Measurements from ENCODE around the gene TXNDC16.

DNA sequence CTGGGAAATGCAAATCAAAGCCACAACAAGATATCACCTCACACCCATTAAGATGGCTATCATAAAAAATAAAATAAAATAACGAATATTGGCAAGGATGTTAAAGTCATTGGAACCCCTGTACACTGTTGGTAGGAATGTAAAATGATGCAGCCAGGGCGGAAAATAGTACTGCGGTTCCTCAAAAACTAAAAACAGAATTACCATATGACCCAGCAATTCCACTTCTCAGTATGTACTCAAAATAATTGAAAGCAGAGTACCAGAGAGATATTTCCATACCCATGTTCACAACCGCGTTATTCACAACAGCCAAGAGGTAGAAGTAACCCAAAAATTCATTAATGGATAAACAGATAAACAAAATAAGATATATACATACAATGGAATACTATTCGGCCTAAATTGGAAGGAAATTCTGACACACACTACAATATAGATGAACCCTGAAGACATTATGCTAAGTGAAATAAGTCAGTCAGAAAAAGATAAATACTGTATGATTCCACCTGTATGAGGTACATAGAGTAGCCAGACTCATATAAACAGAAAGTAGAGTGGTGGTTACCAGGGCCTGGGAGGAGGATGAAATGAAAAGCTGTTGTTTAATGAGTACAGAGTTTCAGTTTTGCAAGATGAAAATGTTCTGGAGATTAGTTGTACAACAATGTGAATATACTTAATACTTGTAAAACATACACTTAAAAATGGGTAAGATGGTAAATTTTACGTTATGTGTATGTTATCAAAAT is 84.6 kb downstream of the TXNDC16 start:
- TF ChIP-seq, protein P1, sequence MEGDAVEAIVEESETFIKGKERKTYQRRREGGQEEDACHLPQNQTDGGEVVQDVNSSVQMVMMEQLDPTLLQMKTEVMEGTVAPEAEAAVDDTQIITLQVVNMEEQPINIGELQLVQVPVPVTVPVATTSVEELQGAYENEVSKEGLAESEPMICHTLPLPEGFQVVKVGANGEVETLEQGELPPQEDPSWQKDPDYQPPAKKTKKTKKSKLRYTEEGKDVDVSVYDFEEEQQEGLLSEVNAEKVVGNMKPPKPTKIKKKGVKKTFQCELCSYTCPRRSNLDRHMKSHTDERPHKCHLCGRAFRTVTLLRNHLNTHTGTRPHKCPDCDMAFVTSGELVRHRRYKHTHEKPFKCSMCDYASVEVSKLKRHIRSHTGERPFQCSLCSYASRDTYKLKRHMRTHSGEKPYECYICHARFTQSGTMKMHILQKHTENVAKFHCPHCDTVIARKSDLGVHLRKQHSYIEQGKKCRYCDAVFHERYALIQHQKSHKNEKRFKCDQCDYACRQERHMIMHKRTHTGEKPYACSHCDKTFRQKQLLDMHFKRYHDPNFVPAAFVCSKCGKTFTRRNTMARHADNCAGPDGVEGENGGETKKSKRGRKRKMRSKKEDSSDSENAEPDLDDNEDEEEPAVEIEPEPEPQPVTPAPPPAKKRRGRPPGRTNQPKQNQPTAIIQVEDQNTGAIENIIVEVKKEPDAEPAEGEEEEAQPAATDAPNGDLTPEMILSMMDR (IDR thresholded peaks at IDR 0.05 in 8 of 11, conservative IDR thresholded peaks at IDR 0.05 in 3 of 11): no peak
- TF ChIP-seq POLR2A (IDR thresholded peaks at IDR 0.05): no peak
- no peak for TF ChIP-seq POLR2AphosphoS5 (IDR thresholded peaks at IDR 0.05)

Data from spleen (tissue), 7 donors.